GM12878 (cell line): ENCODE data around the gene FAM184B. TPM values are rescaled to one million over a fixed set of nuclear protein-coding genes. Genes with fewer than 3 reads are reported as not detected.

Experiments used
- ASH2L ChIP-seq: fragments of 300-600, 200-600 bp; sonication (generic); IDR thresholded peaks from 2 replicates; pipeline ENCODE4 v1.6.1; 2017; ENCODE audit warnings: low read depth, mild to moderate bottlenecking, borderline replicate concordance
- CTCF ChIP-seq, 3 experiments: IDR thresholded peaks in 2 of 3; conservative IDR thresholded peaks in 1 of 3; 2 replicates each; pipeline ENCODE4 v1.5.1; 2011; ENCODE audit warnings: low read depth in 3 of 3, low read length in 3 of 3, mild to moderate bottlenecking in 3 of 3, control low read depth in 2 of 3, moderate library complexity in 2 of 3, inconsistent platforms in 1 of 3, mixed read lengths in 1 of 3; ENCODE audit not compliant: control insufficient read depth in 2 of 3, insufficient read depth in 1 of 3; ENCODE audit errors: extremely low read depth in 1 of 3
- EGR1 ChIP-seq, 2 experiments: IDR thresholded peaks; 1 replicate in 1 of 2; 2 replicates in 1 of 2; pipeline ENCODE4 v1.6.1; 2011 to 2012; ENCODE audit warnings: low read depth in 2 of 2, low read length in 2 of 2, borderline replicate concordance in 1 of 2, mild to moderate bottlenecking in 1 of 2, moderate library complexity in 1 of 2
- PBX3 ChIP-seq: IDR thresholded peaks from 2 replicates; pipeline ENCODE4 v1.6.1; 2011; ENCODE audit warnings: mild to moderate bottlenecking, low read depth, low read length, moderate library complexity; ENCODE audit not compliant: insufficient replicate concordance
- SMC3 ChIP-seq: IDR thresholded peaks from 2 replicates; pipeline ENCODE4 v1.6.1; 2011; ENCODE audit warnings: low read length, improper control_type of control experiment, borderline replicate concordance
- TCF12 ChIP-seq: IDR thresholded peaks from 2 replicates; pipeline ENCODE4 v1.6.1; 2011; ENCODE audit warnings: low read depth, mild to moderate bottlenecking, low read length
- ZNF384 ChIP-seq: IDR thresholded peaks from 2 replicates; pipeline ENCODE4 v1.6.1; 2012; ENCODE audit warnings: low read depth, mild to moderate bottlenecking, low read length, improper control_type of control experiment, borderline replicate concordance
- polyA plus RNA-seq, 11 experiments: library from polyadenylated mRNA; depleted of rRNA in 4 of 11; unstranded in 6 of 11; stranded (reverse) in 5 of 11; fragments of >200 nt; fragmentation: Nextera tagmentation in 4 of 11; fragmentation: Illumina TruSeq in 1 of 11; extraction: Ambion mirVana in 4 of 11; extraction: Trizol in 1 of 11; gene quantifications; 1 replicate in 1 of 11; 2 replicates in 10 of 11; pipeline versions ENCODE4 v1.2.1 to v1.2.3, GENCODE V29; 2011 to 2016; ENCODE audit warnings: inconsistent platforms in 2 of 11, missing spikeins in 2 of 11, low read depth in 1 of 11
- total RNA-seq, 4 experiments: library from RNA; depleted of rRNA in 3 of 4; stranded (reverse); fragments of >200 nt in 3 of 4; fragmentation: Illumina TruSeq in 1 of 4; extraction: Trizol in 1 of 4; gene quantifications; 2 replicates each; pipeline versions ENCODE4 v1.2.1 to v1.2.3, GENCODE V29; 2013 to 2021

Gene FAM184B
- total and polyA plus RNA-seq, 10 of the 15 experiments (the other 5 are each of a cell fraction or from before 2014, with no cell fraction given): under 0.01 TPM; not detected in 9

DNA sequence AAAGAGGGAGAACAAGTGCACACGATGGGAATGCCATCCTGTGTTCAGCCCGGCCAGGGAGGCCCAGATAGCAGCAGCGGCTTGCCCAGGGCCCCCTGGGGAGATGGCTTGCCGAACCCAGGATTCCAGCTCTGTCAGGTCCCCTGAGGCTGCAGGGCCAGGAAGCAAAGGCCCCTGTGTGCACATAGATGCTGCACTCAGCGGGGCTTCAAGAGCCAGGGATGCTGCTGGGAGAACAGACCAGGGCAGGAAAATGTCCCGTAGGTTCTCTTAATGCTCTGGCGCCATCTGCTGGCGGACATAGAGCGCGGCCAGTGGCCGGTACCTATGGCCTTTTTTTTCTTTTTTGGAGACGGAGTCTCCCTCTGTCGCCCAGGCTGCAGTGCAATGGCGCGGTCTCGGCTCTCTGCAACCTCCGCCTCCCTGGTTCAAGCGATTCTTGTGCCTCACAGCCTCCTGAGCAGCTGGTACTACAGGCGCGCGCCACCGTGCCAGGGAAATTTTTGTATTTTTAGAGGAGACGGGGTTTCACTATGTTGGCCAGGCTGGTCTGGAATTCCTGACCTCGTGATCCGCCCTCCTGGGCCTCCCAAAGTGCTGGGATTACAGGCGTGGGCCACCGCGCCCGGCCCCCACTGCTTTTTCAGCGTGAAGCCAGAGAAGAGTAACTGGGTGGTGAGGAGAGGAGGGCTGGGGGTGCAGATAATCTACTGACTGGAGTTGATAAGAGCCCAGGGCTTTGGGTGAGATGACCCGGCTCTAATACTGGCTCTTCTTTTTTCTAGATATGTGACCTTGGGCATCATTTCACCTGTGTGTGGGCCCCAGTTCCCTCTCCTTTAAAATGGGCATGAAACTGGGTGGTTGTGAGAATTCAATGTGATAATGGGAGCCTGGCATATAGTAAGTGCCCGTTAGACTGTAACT, 144.5 kb downstream of the FAM184B start (continued):
- TF ChIP-seq SMC3 (peak; percentile 90), ZNF384 (peak; percentile 71; the same call in 1 of the 2 replicates), TCF12 (no peak), EGR1 (IDR thresholded peaks at IDR 0.05; ENCODE audit: borderline replicate concordance in 1 of 2, low read depth in 2 of 2, low read length in 2 of 2) (no peak), PBX3 (no peak), CTCF (IDR thresholded peaks at IDR 0.05 in 2 of 3, conservative IDR thresholded peaks at IDR 0.05 in 1 of 3; ENCODE audit: control insufficient read depth in 2 of 3, extremely low read depth in 1 of 3, insufficient read depth in 1 of 3, low read depth in 3 of 3, low read length in 3 of 3) (peak; percentile 81 to 87 (median 81)), ASH2L (no peak)
